ENCODE results near the gene WFDC5. TPM values are rescaled to one million over a fixed set of nuclear protein-coding genes. Genes with fewer than 3 reads are reported as not detected.

Gene WFDC5
- total RNA-seq, 4 donors from 2014 or later, result 340 to 533 (median 389) TPM

DNA sequence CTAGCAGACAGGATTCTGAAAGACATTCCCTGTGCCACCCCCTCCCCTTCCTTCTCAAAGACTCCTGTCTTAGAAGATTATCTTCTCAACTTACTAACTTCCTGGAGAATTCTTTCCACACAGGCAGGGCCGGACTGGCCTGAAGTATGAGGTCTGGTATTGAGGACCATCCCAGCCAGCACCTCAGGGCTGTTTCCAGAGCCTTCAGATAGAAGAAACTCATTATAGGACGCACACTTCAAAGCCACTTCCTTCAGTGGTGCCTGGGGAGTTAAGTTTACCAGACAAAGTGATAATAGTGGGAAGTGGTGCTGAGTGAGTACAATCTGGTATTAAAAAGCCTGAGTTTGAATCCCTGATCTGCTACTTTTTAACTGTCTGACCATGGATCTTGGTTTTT lies 29.7 kb downstream of the WFDC5 start:
- no peak overlapping the region for H3K4me3 ChIP-seq (ENCODE audit: low read depth, poor library complexity, severe bottlenecking)
- intact Hi-C loops (cut with DNase I; ENCODE audit: low total_unique reads), result no loop called here
- TF ChIP-seq POLR2A (IDR thresholded peaks at IDR 0.05), result no peak
- TF ChIP-seq, protein P1, sequence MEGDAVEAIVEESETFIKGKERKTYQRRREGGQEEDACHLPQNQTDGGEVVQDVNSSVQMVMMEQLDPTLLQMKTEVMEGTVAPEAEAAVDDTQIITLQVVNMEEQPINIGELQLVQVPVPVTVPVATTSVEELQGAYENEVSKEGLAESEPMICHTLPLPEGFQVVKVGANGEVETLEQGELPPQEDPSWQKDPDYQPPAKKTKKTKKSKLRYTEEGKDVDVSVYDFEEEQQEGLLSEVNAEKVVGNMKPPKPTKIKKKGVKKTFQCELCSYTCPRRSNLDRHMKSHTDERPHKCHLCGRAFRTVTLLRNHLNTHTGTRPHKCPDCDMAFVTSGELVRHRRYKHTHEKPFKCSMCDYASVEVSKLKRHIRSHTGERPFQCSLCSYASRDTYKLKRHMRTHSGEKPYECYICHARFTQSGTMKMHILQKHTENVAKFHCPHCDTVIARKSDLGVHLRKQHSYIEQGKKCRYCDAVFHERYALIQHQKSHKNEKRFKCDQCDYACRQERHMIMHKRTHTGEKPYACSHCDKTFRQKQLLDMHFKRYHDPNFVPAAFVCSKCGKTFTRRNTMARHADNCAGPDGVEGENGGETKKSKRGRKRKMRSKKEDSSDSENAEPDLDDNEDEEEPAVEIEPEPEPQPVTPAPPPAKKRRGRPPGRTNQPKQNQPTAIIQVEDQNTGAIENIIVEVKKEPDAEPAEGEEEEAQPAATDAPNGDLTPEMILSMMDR (IDR thresholded peaks at IDR 0.05), result no peak
- DNase-seq (ENCODE audit: low spot score in 2 of 2), result no peak
- 55 to 56% methylated on average over 2 of the region's 2 CpGs for WGBS, 2 donors

DNA sequence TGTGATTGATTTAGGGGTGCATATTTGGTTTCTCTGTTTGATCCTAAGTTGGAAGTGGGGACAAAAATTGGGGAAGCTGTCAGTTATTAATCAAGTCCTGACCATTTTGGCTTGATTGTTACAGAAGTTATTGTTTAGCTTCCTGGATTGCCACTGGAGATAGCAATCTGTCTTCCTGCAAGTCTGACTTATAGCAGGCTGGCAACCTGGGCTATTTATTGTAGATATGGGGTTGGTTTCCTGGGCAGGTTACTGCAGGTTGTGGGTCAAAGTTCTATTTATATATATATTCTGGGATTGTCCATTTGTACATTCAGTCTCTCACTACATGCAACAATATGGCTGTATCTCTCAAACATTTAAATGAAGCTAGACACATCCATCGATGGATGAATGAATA lies 31.8 kb downstream of the WFDC5 start:
- intact Hi-C loops (cut with DNase I; ENCODE audit: low total_unique reads), result no loop called here
- DNase-seq (ENCODE audit: low spot score in 2 of 2), result no peak
- TF ChIP-seq, protein P1 (IDR thresholded peaks at IDR 0.05), result no peak
- no peak for TF ChIP-seq POLR2A (IDR thresholded peaks at IDR 0.05)
- no peak overlapping the region for H3K4me3 ChIP-seq (ENCODE audit: low read depth, poor library complexity, severe bottlenecking)
- WGBS, 2 donors, result 75 to 78% methylated on average over 1 of the region's 1 CpG

DNA sequence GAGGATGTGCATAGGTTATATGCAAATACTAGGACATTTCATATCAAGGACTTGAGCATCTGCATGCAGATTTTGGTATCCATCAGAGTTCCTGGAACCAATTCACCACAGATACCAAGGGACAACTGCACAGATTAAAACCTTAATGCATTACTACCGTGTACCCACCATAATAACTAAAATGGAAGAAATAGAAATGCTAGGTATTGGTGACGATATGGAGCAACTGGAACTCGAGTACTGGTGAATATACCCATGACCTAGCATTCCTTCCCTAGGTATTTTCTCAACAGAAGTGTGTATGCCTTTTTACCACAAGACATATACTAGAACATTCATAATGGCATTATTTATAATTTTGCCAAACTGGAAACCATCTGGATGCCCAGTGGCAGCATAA lies 32.5 kb downstream of the WFDC5 start:
- intact Hi-C loops (cut with DNase I; ENCODE audit: low total_unique reads), result no loop called here
- no peak for TF ChIP-seq POLR2A (IDR thresholded peaks at IDR 0.05)
- H3K4me3 ChIP-seq (ENCODE audit: low read depth, poor library complexity, severe bottlenecking), result no peak overlapping the region
- WGBS, 2 donors, result 93 to 97% methylated on average over 3 of the region's 3 CpGs
- no peak for DNase-seq (ENCODE audit: low spot score in 2 of 2)

DNA sequence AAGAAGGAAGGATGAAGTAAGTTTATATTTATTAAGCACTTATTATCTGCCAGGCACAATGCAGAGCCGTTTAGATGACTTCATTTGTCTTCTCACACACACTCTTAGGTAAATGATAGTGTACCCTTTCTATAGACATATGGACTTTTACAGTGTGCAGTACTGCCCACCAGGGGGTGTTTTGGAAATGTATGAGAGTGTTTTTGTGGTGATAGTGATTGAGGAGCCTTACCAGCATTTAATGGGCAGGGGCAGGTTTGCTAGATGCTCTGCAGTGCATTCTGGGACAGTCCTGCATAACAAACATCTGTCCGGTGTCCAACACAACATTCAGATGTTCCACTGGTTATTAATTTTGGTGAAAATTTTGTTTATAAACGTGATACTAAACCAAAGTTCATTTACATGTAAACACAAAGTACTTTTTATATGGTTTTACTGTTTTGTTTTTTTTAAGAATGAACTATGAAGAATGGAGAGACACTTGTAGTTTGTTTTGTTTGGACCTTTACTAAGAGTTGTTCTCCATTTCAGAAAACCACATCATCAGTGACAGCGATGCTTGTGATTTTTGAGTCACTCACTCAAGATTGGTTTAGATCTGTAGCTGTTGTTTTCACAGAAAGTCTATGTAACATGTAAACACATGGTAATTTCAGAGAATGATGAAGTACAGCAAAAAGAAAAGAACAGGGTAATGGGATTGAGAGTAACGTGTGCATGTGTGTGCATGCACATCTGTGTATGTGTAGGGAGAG lies 33.9 kb downstream of the WFDC5 start:
- WGBS, 2 donors, result 72 to 79% methylated on average over 5 of the region's 5 CpGs

DNA sequence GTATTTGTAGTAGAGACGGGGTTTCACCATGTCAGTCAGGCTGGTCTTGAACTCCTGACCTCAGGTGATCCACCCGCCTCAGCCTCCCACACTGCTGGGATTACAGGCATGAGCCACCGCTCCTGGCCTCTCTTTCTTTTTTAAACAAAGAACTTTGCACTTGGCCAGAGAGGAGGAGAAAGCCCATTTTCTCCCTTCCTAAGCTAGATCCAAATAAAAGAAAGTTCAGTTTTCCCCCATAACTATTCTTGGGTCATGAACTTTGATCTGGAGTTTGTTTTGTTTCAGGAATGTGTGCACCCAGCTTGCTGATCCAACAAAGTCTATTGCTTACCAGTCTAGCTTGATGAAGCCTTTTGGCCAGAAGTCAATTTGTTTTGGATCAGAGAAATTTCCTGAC lies 37.4 kb downstream of the WFDC5 start:
- intact Hi-C loops (cut with DNase I; ENCODE audit: low total_unique reads), result no loop called here
- H3K4me3 ChIP-seq (ENCODE audit: low read depth, poor library complexity, severe bottlenecking), result no peak overlapping the region
- no peak for DNase-seq (ENCODE audit: low spot score in 2 of 2)
- 89 to 99% methylated on average over 3 of the region's 3 CpGs for WGBS, 2 donors
- TF ChIP-seq, protein P1 (IDR thresholded peaks at IDR 0.05), result no peak
- TF ChIP-seq POLR2A (IDR thresholded peaks at IDR 0.05), result no peak

More for the DNA sequence above, 33.9 kb downstream of the WFDC5 start:
- TF ChIP-seq, protein P1 (IDR thresholded peaks at IDR 0.05), result no peak
- no peak for TF ChIP-seq POLR2A (IDR thresholded peaks at IDR 0.05)
- no peak for DNase-seq (ENCODE audit: low spot score in 2 of 2)
- intact Hi-C loops (cut with DNase I; ENCODE audit: low total_unique reads), result no loop called here
- H3K4me3 ChIP-seq (ENCODE audit: low read depth, poor library complexity, severe bottlenecking), result no peak overlapping the region

DNA sequence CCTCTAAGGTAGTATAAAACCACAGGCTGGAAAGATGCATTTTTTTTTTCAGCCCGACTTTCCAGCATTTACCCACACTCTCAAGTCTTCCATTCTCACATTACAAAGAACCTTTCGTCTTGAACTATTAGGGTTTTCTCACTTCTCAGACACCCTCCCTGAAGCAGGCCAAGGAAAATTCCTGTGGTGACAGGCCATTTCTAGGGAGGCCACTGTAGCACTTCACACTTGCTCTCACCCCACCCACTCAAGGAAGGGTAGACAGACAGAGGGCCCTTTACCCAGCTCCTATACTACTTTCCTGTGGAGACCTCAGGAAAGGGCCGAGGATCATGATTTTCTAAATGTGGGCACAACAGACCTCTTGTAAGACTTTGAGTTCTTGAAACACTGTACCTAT lies 41.8 kb downstream of the WFDC5 start:
- H3K4me3 ChIP-seq (ENCODE audit: low read depth, poor library complexity, severe bottlenecking), result no peak overlapping the region
- WGBS, 2 donors, result 73 to 82% methylated on average over 3 of the region's 3 CpGs
- no peak for TF ChIP-seq POLR2A (IDR thresholded peaks at IDR 0.05)
- TF ChIP-seq, protein P1 (IDR thresholded peaks at IDR 0.05), result no peak
- intact Hi-C loops (cut with DNase I; ENCODE audit: low total_unique reads), result no loop called here
- DNase-seq (ENCODE audit: low spot score in 2 of 2), result no peak

All from lower leg skin (tissue), 4 donors.